PC-9 (cell line): Measurements from ENCODE around the gene SSR2. TPM values are rescaled to one million over a fixed set of nuclear protein-coding genes. Genes with fewer than 3 reads are reported as not detected.

Experiments used
- BruUV-seq: library from RNA; stranded (reverse); fragments of 400-500 nt; replicated peaks from 2 replicates; lab custom pipeline; 2021; lab: Mats Ljungman, UMichigan
- CTCF ChIA-PET: fragments of 300-600 bp; sonication (Branson Sonifier 250); formaldehyde crosslinking; loops from one replicate; lab custom pipeline; 2022; ENCODE audit warnings: antibody characterized with exemption; lab: Charles Lee
- POLR2A ChIA-PET: fragments of 300-600 bp; sonication (Branson Sonifier 250); formaldehyde crosslinking; loops from one replicate; lab custom pipeline; 2022; ENCODE audit warnings: antibody characterized with exemption; ENCODE audit not compliant: unreplicated experiment; lab: Charles Lee
- DNase-seq, 2 experiments: peaks; one replicate each; pipeline versions ENCODE4 v3.0.0 to v3.0.0-alpha.2; 2015 to 2022; ENCODE audit warnings: mixed read lengths in 1 of 2
- H2AFZ ChIP-seq: fragments of 200-600 bp; sonication (generic); 2 replicates; pipeline ENCODE4 v1.8.1; 2017; ENCODE audit warnings: antibody characterized with exemption
- H3F3A ChIP-seq: fragments of 200-600 bp; sonication (generic); 2 replicates; pipeline ENCODE4 v1.8.1; 2017; ENCODE audit warnings: antibody characterized with exemption, mild to moderate bottlenecking, low read depth; ENCODE audit not compliant: insufficient read depth
- H3K27ac ChIP-seq: fragments of 200-600 bp; sonication (generic); 2 replicates; pipeline ENCODE4 v1.6.1; 2016; ENCODE audit warnings: mixed run types
- H3K27me3 ChIP-seq: fragments of 200-600 bp; sonication (generic); 2 replicates; pipeline ENCODE4 v1.6.1; 2016; ENCODE audit warnings: low read depth, mixed run types; ENCODE audit not compliant: insufficient read depth
- H3K36me3 ChIP-seq: fragments of 200-600 bp; sonication (generic); 2 replicates; pipeline ENCODE4 v1.6.1; 2016; ENCODE audit warnings: low read depth, mixed run types
- H3K4me1 ChIP-seq: fragments of 200-600 bp; sonication (generic); replicated peaks from 2 replicates; pipeline ENCODE4 v1.6.1; 2016; ENCODE audit warnings: mixed run types; ENCODE audit not compliant: insufficient read depth
- H3K4me2 ChIP-seq: fragments of 200-600 bp; sonication (generic); 2 replicates; pipeline ENCODE4 v1.6.1; 2017; ENCODE audit warnings: mixed run types
- H3K4me3 ChIP-seq: fragments of 200-600 bp; sonication (generic); 2 replicates; pipeline ENCODE4 v1.6.1; 2016; ENCODE audit warnings: mixed run types
- H3K79me2 ChIP-seq: fragments of 200-600 bp; sonication (generic); 2 replicates; pipeline ENCODE4 v1.6.1; 2017; ENCODE audit warnings: low read depth, mixed run types
- H3K9me2 ChIP-seq: fragments of 200-600 bp; sonication (generic); 2 replicates; pipeline ENCODE4 v1.8.1; 2017; ENCODE audit warnings: mild to moderate bottlenecking; ENCODE audit not compliant: insufficient read depth
- H3K9me3 ChIP-seq: fragments of 200-600 bp; sonication (generic); 2 replicates; pipeline ENCODE4 v1.8.1; 2016; ENCODE audit warnings: low read depth; ENCODE audit not compliant: insufficient read depth
- H4K20me1 ChIP-seq: fragments of 200-600 bp; sonication (generic); 2 replicates; pipeline ENCODE4 v1.8.1; 2017; ENCODE audit not compliant: insufficient read depth
- CTCF ChIP-seq: fragments of 200-600 bp; sonication (generic); conservative IDR thresholded peaks from 2 replicates; pipeline ENCODE4 v1.6.1; 2017; ENCODE audit warnings: mixed run types, antibody characterized with exemption, mild to moderate bottlenecking, moderate library complexity
- EZH2 ChIP-seq: fragments of 200-600 bp; sonication (generic); IDR thresholded peaks from 2 replicates; pipeline ENCODE4 v1.8.0; 2017; ENCODE audit warnings: antibody characterized with exemption, low read depth
- intact Hi-C: fragments of 100-400 bp; cut with micrococcal nuclease; formaldehyde crosslinking; loops from one replicate; pipeline ENCODE4 v1.10.0; 2022; ENCODE audit not compliant: unreplicated experiment
- total RNA-seq: library from RNA; stranded (reverse); gene quantifications from 2 replicates; pipeline ENCODE4 v1.2.3, GENCODE V29; 2021

SSR2 gene
- total RNA-seq, 1 experiment from 2014 or later: 196 TPM

DNA sequence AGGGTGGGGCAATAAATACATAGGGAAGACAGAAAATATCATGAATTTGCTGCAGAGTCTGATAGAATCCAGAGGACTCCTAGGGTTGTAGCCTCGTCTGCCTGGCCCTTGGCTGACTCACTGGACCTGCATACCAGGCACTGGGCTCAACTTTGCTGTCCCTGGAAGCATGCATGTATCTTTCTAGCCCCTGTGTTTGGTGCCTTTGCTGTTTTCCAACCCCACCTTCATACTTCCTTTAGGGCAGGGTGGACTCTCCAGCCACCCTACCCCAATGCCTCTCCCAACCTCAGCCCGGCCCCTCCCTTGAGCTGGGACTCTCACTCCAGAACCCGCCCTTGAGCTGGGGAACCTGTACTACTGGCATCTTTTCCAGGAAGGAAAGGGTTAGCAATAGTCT lies 41.4 kb upstream of the SSR2 start:
- Histone ChIP-seq H3K9me2 (no peaks in the 10 kb centered on the region), H2AFZ (no peak overlapping the region), H3K27ac (peak overlapping the region; percentile 61), H3K9me3 (no peaks in the 10 kb centered on the region), H3F3A (peaks cover 22% of the 10 kb centered on the region), H3K4me2 (peak overlapping the region; percentile 94), H3K4me3 (peak overlapping the region; percentile 64), H4K20me1 (peaks cover 33% of the 10 kb centered on the region), H3K36me3 (peaks cover 7% of the 10 kb centered on the region; the same call in 1 of the 2 replicates), H3K79me2 (peaks cover 59% of the 10 kb centered on the region), H3K4me1 (peaks cover 18% of the 10 kb centered on the region), H3K27me3 (no peaks in the 10 kb centered on the region)
- ChIA-PET POLR2A (interaction anchor here (0.5 to 0.7 kb wide), 2 partner anchors 59 to 411 kb away, joined by 3 to 4 read pairs; no protein-coding TSS in a partner anchor), CTCF (interaction anchor here (0.5 to 0.7 kb wide), 3 partner anchors 20 to 1071 kb away, joined by 3 to 4 read pairs (median 4); partner anchors contain the start of gene MEX3A)
- TF ChIP-seq EZH2 (no peak), CTCF (no peak)
- peak; percentile 56 to 59 for DNase-seq
- intact Hi-C loops: loop anchor here (5.0 kb wide), 1 partner anchor 60 kb away; no protein-coding TSS in a partner anchor
- no TSS peak for BruUV-seq

DNA sequence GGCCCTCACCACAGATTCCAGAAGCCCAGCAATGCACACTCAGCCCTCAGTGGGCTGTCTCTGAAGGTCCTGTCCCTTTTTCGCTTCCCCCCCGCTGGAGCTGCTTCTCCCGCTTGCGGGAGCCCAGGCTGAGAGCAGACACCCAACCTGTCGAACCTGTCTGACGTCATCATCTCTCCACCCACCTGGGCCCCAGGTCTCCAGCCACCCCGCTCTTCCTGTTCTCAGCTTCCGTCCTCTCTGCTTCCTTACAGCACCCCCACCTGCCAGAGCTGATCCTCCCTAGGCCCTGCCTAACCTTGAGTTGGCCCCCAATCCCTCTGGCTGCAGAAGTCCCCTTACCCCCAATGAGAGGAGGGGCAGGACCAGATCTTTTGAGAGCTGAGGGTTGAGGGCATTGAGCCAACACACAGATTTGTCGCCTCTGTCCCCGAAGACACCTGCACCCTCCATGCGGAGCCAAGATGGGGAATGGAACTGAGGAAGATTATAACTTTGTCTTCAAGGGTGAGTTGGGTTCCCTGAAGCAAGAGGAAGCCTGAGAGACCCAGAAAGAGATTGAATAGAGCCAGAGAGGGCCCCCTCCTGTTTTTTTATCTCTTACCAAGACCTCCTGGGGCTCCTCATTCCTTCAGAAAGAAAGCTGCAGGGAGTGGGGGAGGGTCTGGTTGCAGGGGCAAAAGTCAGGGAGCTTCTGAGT lies 40.3 kb upstream of the SSR2 start, which contains the start of gene RAB25:
Gene RAB25, plus strand, starts transcription at position 224 of the 700 bp plus-strand sequence. Its CDS starts 241 bp downstream, at position 465.
- H3F3A ChIP-seq: peaks cover 22% of the 10 kb centered on the region
- peaks cover 28% of the 10 kb centered on the region for H4K20me1 ChIP-seq
- H3K4me3 ChIP-seq: peak within 1 kb of the TSS; percentile 64
- peak within 1 kb of the TSS; percentile 61 for H3K27ac ChIP-seq
- TF ChIP-seq CTCF: no peak
- no peak for TF ChIP-seq EZH2
- peak within 1 kb of the TSS; percentile 94 for H3K4me2 ChIP-seq
- no peaks in the 10 kb centered on the region for H3K27me3 ChIP-seq
- POLR2A ChIA-PET: interaction anchor here (0.6 to 0.8 kb wide), 7 partner anchors 46 to 649 kb away, joined by 3 to 8 read pairs (median 3); partner anchors contain the start of gene ARHGEF2
- H3K4me1 ChIP-seq: peaks cover 18% of the 10 kb centered on the region
- H2AFZ ChIP-seq: peak within 1 kb of the TSS; percentile 93
- peaks cover 7% of the 10 kb centered on the region; the same call in 1 of the 2 replicates for H3K36me3 ChIP-seq
- DNase-seq: peak; percentile 90 to 92
- intact Hi-C loops: loop anchor here (1.0 to 5.0 kb wide), 3 partner anchors 22 to 99 kb away; partner anchors contain the start of gene MEX3A
- no peaks in the 10 kb centered on the region for H3K9me3 ChIP-seq
- CTCF ChIA-PET: interaction anchor here (0.5 to 0.6 kb wide), 4 partner anchors 122 to 1204 kb away, joined by 3 to 12 read pairs (median 4); no protein-coding TSS in a partner anchor
- TSS peak; percentile 70 for BruUV-seq
- H3K79me2 ChIP-seq: peaks cover 49% of the 10 kb centered on the region
- no peaks in the 10 kb centered on the region for H3K9me2 ChIP-seq

DNA sequence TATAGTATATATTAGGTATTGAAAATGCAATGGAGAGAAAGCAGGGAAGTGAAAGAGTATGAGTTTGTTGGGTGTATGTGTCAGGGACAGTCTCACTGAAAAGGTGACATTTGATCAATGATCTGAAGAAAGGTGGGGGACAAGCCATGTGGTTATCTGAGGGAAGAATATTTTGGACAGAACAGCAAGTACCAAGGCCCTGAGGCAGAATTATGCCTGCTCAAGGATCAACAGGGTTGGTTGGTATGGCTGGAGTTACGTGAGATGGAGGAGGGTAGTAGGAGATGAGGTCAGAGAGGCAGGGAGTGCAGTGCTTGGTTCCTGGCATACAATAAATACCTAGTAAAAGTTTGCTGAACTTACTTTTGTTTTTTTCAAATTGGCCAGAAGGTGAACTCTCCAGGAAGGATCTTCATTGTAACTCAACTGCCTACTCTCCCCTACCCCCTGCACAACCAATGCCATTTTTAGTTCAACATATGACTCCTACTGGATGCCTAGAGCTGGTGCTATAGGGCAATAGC lies 35.6 kb upstream of the SSR2 start:
- no peaks in the 10 kb centered on the region for H3K36me3 ChIP-seq
- no peak for TF ChIP-seq CTCF
- TF ChIP-seq EZH2: no peak
- no peak overlapping the region for H2AFZ ChIP-seq
- H4K20me1 ChIP-seq: 0 out of 2 replicates have a peak, but pooled peaks cover 6% of the 10 kb centered on the region
- peaks cover 11% of the 10 kb centered on the region; the same call in 1 of the 2 replicates for H3K4me1 ChIP-seq
- H3K9me2 ChIP-seq: no peaks in the 10 kb centered on the region
- DNase-seq: no peak
- BruUV-seq: no TSS peak
- CTCF ChIA-PET: no interaction called here
- intact Hi-C loops: no loop called here
- no peaks in the 10 kb centered on the region for H3K27me3 ChIP-seq
- peaks cover 9% of the 10 kb centered on the region for H3F3A ChIP-seq
- H3K9me3 ChIP-seq: no peaks in the 10 kb centered on the region
- POLR2A ChIA-PET: no interaction called here
- no peak overlapping the region for H3K4me2 ChIP-seq
- no peak overlapping the region for H3K4me3 ChIP-seq
- H3K79me2 ChIP-seq: peaks cover 36% of the 10 kb centered on the region
- H3K27ac ChIP-seq: no peak overlapping the region
